H1 (cell line): ENCODE data around the gene EEIG2. TPM values are rescaled to one million over a fixed set of nuclear protein-coding genes. Genes with fewer than 3 reads are reported as not detected.
"Not testable (repeated sequence)": the region's sequence is repeated elsewhere in the genome, so short reads cannot be mapped to it uniquely, and the experiment has no call there.

Experiments used
- CTCF ChIA-PET: fragments of 300-600 bp; sonication (Branson Sonifier 250); formaldehyde crosslinking; loops from one replicate; lab custom pipeline; 2021; ENCODE audit not compliant: partially characterized antibody; lab: Charles Lee
- POLR2A ChIA-PET: fragments of 300-600 bp; sonication (Branson Sonifier 250); formaldehyde crosslinking; loops from one replicate; lab custom pipeline; 2021; ENCODE audit warnings: inconsistent platforms; ENCODE audit not compliant: partially characterized antibody; lab: Charles Lee
- DNase-seq, 2 experiments: peaks; one replicate each; pipeline versions ENCODE4 v3.0.0 to v3.0.0-alpha.2; 2010 to 2022; ENCODE audit warnings: low spot score in 2 of 2, low read depth in 1 of 2, mixed read lengths in 1 of 2
- FAIRE-seq: peaks from 2 replicates; lab custom pipeline; 2011; peaks lifted over from hg19 to GRCh38; lab: Jason Lieb, UNC
- H2AFZ ChIP-seq: 2 replicates; pipeline ENCODE4 v1.8.1; 2012; ENCODE audit warnings: low read length, inconsistent platforms
- H2AK5ac ChIP-seq: 2 replicates; pipeline ENCODE4 v1.6.1; 2013; ENCODE audit warnings: low read depth, low read length
- H2BK120ac ChIP-seq: replicated peaks from 2 replicates; pipeline ENCODE3; 2013; ENCODE audit warnings: low read depth, low read length, inconsistent platforms
- H2BK12ac ChIP-seq: 2 replicates; pipeline ENCODE4 v1.6.1; 2013; ENCODE audit warnings: low read depth, low read length
- H2BK15ac ChIP-seq: 2 replicates; pipeline ENCODE4 v1.6.1; 2013; ENCODE audit warnings: low read length
- H2BK20ac ChIP-seq: 2 replicates; pipeline ENCODE4 v1.6.1; 2013; ENCODE audit warnings: low read length
- H2BK5ac ChIP-seq: 2 replicates; pipeline ENCODE4 v1.6.1; 2013; ENCODE audit warnings: low read depth, low read length
- H3K14ac ChIP-seq: 2 replicates; pipeline ENCODE4 v1.6.1; 2013; ENCODE audit warnings: inconsistent platforms; ENCODE audit not compliant: insufficient read length
- H3K18ac ChIP-seq: 2 replicates; pipeline ENCODE4 v1.6.1; 2013; ENCODE audit warnings: low read length; ENCODE audit errors: extremely low read depth
- H3K23ac ChIP-seq: 2 replicates; pipeline ENCODE4 v1.6.1; 2013; ENCODE audit warnings: inconsistent platforms; ENCODE audit not compliant: insufficient read length
- H3K23me2 ChIP-seq: 2 replicates; pipeline ENCODE4 v1.6.1; 2013; ENCODE audit warnings: low read depth, low read length
- H3K27ac ChIP-seq: 2 replicates; pipeline ENCODE4 v1.6.1; 2011; ENCODE audit warnings: low read depth, low read length, inconsistent platforms
- H3K27me3 ChIP-seq, 4 experiments: replicated peaks in 1 of 4; 1 replicate in 1 of 4; 2 replicates in 3 of 4; pipeline versions ENCODE4 v1.6.1 to v1.8.1; 2011 to 2013; ENCODE audit warnings: low read length in 3 of 4, mild to moderate bottlenecking in 3 of 4, inconsistent platforms in 2 of 4, mixed read lengths in 2 of 4, moderate library complexity in 1 of 4; ENCODE audit not compliant: control insufficient read depth in 3 of 4, insufficient read depth in 3 of 4; ENCODE audit errors: extremely low read depth in 1 of 4
- H3K36me3 ChIP-seq, 4 experiments: 2 replicates each; pipeline versions ENCODE4 v1.6.1 to v1.8.1; 2011 to 2013; ENCODE audit warnings: mild to moderate bottlenecking in 4 of 4, low read length in 3 of 4, moderate library complexity in 2 of 4, control low read depth in 1 of 4, inconsistent platforms in 1 of 4; ENCODE audit not compliant: insufficient read depth in 4 of 4, control insufficient read depth in 2 of 4
- H3K4ac ChIP-seq: replicated peaks from 2 replicates; pipeline ENCODE3; 2013; ENCODE audit warnings: low read length, low read depth, mixed read lengths, inconsistent platforms; ENCODE audit not compliant: insufficient read length
- H3K4me1 ChIP-seq, 4 experiments: replicated peaks in 1 of 4; 1 replicate in 1 of 4; 2 replicates in 3 of 4; pipeline versions ENCODE4 v1.6.1 to v1.8.1; 2011 to 2013; ENCODE audit warnings: low read length in 3 of 4, inconsistent platforms in 2 of 4, mixed read lengths in 1 of 4; ENCODE audit not compliant: insufficient read depth in 4 of 4, control insufficient read depth in 3 of 4
- H3K4me2 ChIP-seq, 2 experiments: 2 replicates each; pipeline versions ENCODE4 v1.6.1 to v1.8.1; 2011 to 2013; ENCODE audit warnings: low read depth in 2 of 2, low read length in 2 of 2, control low read depth in 1 of 2, inconsistent platforms in 1 of 2, mild to moderate bottlenecking in 1 of 2; ENCODE audit not compliant: insufficient read depth in 1 of 2
- H3K4me3 ChIP-seq, 4 experiments: fragments of 200-600, 300-600 bp in 1 of 4; sonication (generic), shearing (Covaris generic), sonication (Bioruptor Twin) in 1 of 4; 2 replicates each; pipeline versions ENCODE4 v1.5.1 to v1.8.1; 2011 to 2016; ENCODE audit warnings: low read length in 4 of 4, low read depth in 3 of 4, control low read depth in 2 of 4, inconsistent platforms in 2 of 4, mild to moderate bottlenecking in 2 of 4, mixed read lengths in 1 of 4, moderate library complexity in 1 of 4; ENCODE audit not compliant: insufficient read depth in 2 of 4; ENCODE audit errors: extremely low read depth in 1 of 4
- H3K56ac ChIP-seq: replicated peaks from 2 replicates; pipeline ENCODE3; 2013; ENCODE audit warnings: low read depth, mild to moderate bottlenecking, mixed read lengths, low read length, inconsistent platforms; ENCODE audit not compliant: insufficient read length
- H3K79me1 ChIP-seq: 2 replicates; pipeline ENCODE4 v1.6.1; 2013; ENCODE audit warnings: low read depth, low read length, control low read depth
- H3K79me2 ChIP-seq, 2 experiments: 2 replicates each; pipeline versions ENCODE4 v1.6.1 to v1.8.1; 2012 to 2013; ENCODE audit warnings: low read length in 2 of 2, mild to moderate bottlenecking in 2 of 2, inconsistent platforms in 1 of 2; ENCODE audit not compliant: insufficient read depth in 2 of 2, control insufficient read depth in 1 of 2
- H3K9ac ChIP-seq, 4 experiments: replicated peaks in 1 of 4; 1 replicate in 1 of 4; 2 replicates in 3 of 4; pipeline versions ENCODE4 v1.6.1 to v1.8.1; 2011 to 2013; ENCODE audit warnings: low read depth in 3 of 4, low read length in 3 of 4, control low read depth in 2 of 4, mild to moderate bottlenecking in 2 of 4, moderate library complexity in 2 of 4, inconsistent platforms in 1 of 4; ENCODE audit errors: extremely low read depth in 1 of 4
- H3K9me3 ChIP-seq, 2 experiments: 2 replicates each; pipeline versions ENCODE4 v1.6.1 to v1.8.1; 2012 to 2013; ENCODE audit warnings: mild to moderate bottlenecking in 2 of 2, moderate library complexity in 2 of 2, control low read depth in 1 of 2, inconsistent platforms in 1 of 2, low read depth in 1 of 2, low read length in 1 of 2, mixed read lengths in 1 of 2; ENCODE audit not compliant: insufficient read depth in 2 of 2
- H4K20me1 ChIP-seq, 2 experiments: replicated peaks in 1 of 2; 2 replicates each; pipeline versions ENCODE3 to v1.8.1; 2011 to 2013; ENCODE audit warnings: inconsistent platforms in 2 of 2, low read length in 2 of 2, mild to moderate bottlenecking in 1 of 2; ENCODE audit not compliant: insufficient read depth in 2 of 2, control insufficient read depth in 1 of 2
- H4K5ac ChIP-seq: 2 replicates; pipeline ENCODE4 v1.6.1; 2013; ENCODE audit warnings: low read length, low read depth, mixed read lengths, inconsistent platforms; ENCODE audit not compliant: insufficient read length
- H4K8ac ChIP-seq: 2 replicates; pipeline ENCODE4 v1.8.0; 2013; ENCODE audit warnings: mild to moderate bottlenecking, moderate library complexity, low read length, inconsistent platforms; ENCODE audit not compliant: insufficient read depth; ENCODE audit errors: extremely low read depth
- H4K91ac ChIP-seq: replicated peaks from 2 replicates; pipeline ENCODE3; 2013; ENCODE audit warnings: low read length, mixed read lengths, inconsistent platforms; ENCODE audit not compliant: insufficient read length
- ATF3 ChIP-seq: IDR thresholded peaks from 2 replicates; pipeline ENCODE4 v1.6.1; 2011; ENCODE audit warnings: low read depth, mild to moderate bottlenecking, low read length; ENCODE audit not compliant: insufficient read depth
- CHD2 ChIP-seq: IDR thresholded peaks from 2 replicates; pipeline ENCODE4 v1.6.1; 2012; ENCODE audit warnings: low read length, improper control_type of control experiment
- EP300 ChIP-seq, 2 experiments: IDR thresholded peaks; 1 replicate in 1 of 2; 2 replicates in 1 of 2; pipeline ENCODE4 v1.6.1; 2011 to 2012; ENCODE audit warnings: low read depth in 2 of 2, low read length in 2 of 2, mild to moderate bottlenecking in 2 of 2, borderline replicate concordance in 1 of 2, inconsistent platforms in 1 of 2, moderate library complexity in 1 of 2
- WGBS, 2 experiments: shearing (Covaris generic) in 1 of 2; methylation state at CpG; one replicate each; pipeline versions ENCODE4 v1.1.6 to v1.1.7; 2013 to 2015; ENCODE audit warnings: low lambda C conversion rate in 2 of 2, mixed read lengths in 2 of 2, inconsistent platforms in 1 of 2, low coverage in 1 of 2, missing lambda C conversion rate in 1 of 2; ENCODE audit not compliant: insufficient replicate concordance in 2 of 2, insufficient coverage in 1 of 2, insufficient read length in 1 of 2; ENCODE audit errors: extremely low coverage in 1 of 2, missing lambda C conversion rate in 1 of 2; 5-methylcytosine and 5-hydroxymethylcytosine counted together
- polyA plus RNA-seq, 7 experiments: library from polyadenylated mRNA; depleted of rRNA in 3 of 7; stranded (reverse) in 5 of 7; unstranded in 2 of 7; fragments of >200 nt in 5 of 7; fragments of 200-250 nt in 2 of 7; gene quantifications; 1 replicate in 5 of 7; 2 replicates in 1 of 7; 4 replicates in 1 of 7; pipeline versions ENCODE4 v1.2.1 to v1.2.3, GENCODE V29; 2011 to 2013; ENCODE audit warnings: missing spikeins in 2 of 7, mixed read lengths in 2 of 7
- total RNA-seq: library from RNA; stranded (reverse); fragmentation: NEBNext Ultra II Directional; extraction: Animal tissue kit (Norgen Biotek cat#: 25700); gene quantifications from 2 replicates; pipeline ENCODE4 v1.2.1, GENCODE V29; 2021

Gene EEIG2
- total and polyA plus RNA-seq, 2 of the 8 experiments (the other 6 are each of a cell fraction or from before 2014, with no cell fraction given) = 6.1 to 20.1 TPM

- TF ChIP-seq ATF3 = no peak
- no peak for TF ChIP-seq EP300 (IDR thresholded peaks at IDR 0.05; ENCODE audit: borderline replicate concordance in 1 of 2, low read depth in 2 of 2, low read length in 2 of 2)
- no peak for TF ChIP-seq CHD2
These were observed 46.9 kb upstream of the EEIG2 start (continued) for GRCh38 chr1:108513044-108513415.

- H3K79me1 ChIP-seq, H2BK120ac ChIP-seq, H3K14ac ChIP-seq, H2BK5ac ChIP-seq, H2BK15ac ChIP-seq, H3K23me2 ChIP-seq, H4K91ac ChIP-seq, DNase-seq, H2BK20ac ChIP-seq, H3K23ac ChIP-seq, H2AK5ac ChIP-seq, H4K5ac ChIP-seq, H3K4me3 ChIP-seq, H2BK12ac ChIP-seq, H4K8ac ChIP-seq, H2AFZ ChIP-seq, H3K4me1 ChIP-seq, H3K27me3 ChIP-seq, POLR2A ChIA-PET, H3K9ac ChIP-seq, H3K4ac ChIP-seq, H3K18ac ChIP-seq, H3K36me3 ChIP-seq, H3K56ac ChIP-seq, H3K4me2 ChIP-seq, H3K79me2 ChIP-seq, H4K20me1 ChIP-seq, FAIRE-seq, H3K27ac ChIP-seq: not testable (repeated sequence)
- CTCF ChIA-PET = interaction anchor here (0.7 to 8.5 kb wide), 2 partner anchors 48 to 56 kb away, joined by 3 to 127 read pairs; partner anchors contain the start of gene EEIG2
- H3K9me3 ChIP-seq = 0 out of 4 replicates have a peak, but pooled peaks cover 0 to 10% of the 10 kb centered on the region in 2 experiments
- WGBS, 2 experiments = 92% methylated on average over 2 of the region's 2 CpGs; no CpG with 5 or more reads in 1 of the 2 experiments
These were observed 46.0 kb upstream of the EEIG2 start for GRCh38 chr1:108513914-108514313.
